PC-9 (cell line): ENCODE data around the gene DDIT4.

Experiments used
- EZH2 ChIP-seq: fragments of 200-600 bp; sonication (generic); IDR thresholded peaks from 2 replicates; pipeline ENCODE4 v1.8.0; 2017; ENCODE audit warnings: antibody characterized with exemption, low read depth
- TF ChIP-seq, protein P1 (sequence below): fragments of 200-600 bp; sonication (generic); conservative IDR thresholded peaks from 2 replicates; pipeline ENCODE4 v1.6.1; 2017; ENCODE audit warnings: mixed run types, antibody characterized with exemption, mild to moderate bottlenecking, moderate library complexity

DNA sequence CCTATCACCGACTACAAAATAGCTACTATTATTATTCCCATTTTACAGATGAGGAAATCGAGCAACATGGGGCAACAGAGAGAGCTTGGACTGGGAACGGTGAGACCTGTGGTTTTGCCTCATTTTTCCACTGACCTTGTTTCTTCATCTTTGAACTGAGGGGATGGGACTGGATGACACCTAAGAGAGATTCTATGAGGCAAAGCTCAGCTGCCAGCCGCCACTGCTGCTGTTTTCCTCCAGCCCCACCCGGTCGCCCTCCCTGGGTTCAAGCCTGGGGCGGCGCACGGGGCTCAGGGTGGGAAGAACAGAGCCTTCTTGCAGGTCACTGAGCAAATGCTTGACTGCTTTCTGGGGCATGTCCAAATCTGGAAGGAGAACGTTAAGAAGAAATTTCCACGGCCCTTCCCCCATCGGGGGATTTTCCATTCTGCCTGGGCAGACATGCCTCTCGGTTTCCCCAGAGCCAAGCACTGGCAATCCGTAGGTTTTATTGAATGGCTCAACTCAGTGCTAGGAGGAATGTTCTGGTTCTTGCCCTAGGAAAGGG is 12.3 kb downstream of the DDIT4 start:
- TF ChIP-seq, protein P1, sequence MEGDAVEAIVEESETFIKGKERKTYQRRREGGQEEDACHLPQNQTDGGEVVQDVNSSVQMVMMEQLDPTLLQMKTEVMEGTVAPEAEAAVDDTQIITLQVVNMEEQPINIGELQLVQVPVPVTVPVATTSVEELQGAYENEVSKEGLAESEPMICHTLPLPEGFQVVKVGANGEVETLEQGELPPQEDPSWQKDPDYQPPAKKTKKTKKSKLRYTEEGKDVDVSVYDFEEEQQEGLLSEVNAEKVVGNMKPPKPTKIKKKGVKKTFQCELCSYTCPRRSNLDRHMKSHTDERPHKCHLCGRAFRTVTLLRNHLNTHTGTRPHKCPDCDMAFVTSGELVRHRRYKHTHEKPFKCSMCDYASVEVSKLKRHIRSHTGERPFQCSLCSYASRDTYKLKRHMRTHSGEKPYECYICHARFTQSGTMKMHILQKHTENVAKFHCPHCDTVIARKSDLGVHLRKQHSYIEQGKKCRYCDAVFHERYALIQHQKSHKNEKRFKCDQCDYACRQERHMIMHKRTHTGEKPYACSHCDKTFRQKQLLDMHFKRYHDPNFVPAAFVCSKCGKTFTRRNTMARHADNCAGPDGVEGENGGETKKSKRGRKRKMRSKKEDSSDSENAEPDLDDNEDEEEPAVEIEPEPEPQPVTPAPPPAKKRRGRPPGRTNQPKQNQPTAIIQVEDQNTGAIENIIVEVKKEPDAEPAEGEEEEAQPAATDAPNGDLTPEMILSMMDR: no peak
- TF ChIP-seq EZH2: no peak
